SU-DHL-6 (cell line): Measurements from ENCODE around the gene TTLL9.

Experiments used
- H2AFZ ChIP-seq: fragments of 200-600 bp; sonication (generic); 2 replicates; pipeline ENCODE4 v1.6.1; 2014; ENCODE audit warnings: low read depth, mild to moderate bottlenecking, moderate library complexity, mixed read lengths, antibody characterized with exemption, low read length; ENCODE audit not compliant: severe bottlenecking
- H3F3A ChIP-seq: fragments of 200-600 bp; shearing (Covaris generic); 2 replicates; pipeline ENCODE4 v1.6.0; 2016; ENCODE audit warnings: antibody characterized with exemption, mild to moderate bottlenecking; ENCODE audit not compliant: insufficient read depth
- H3K27ac ChIP-seq: fragments of 200-600 bp; sonication (generic); 2 replicates; pipeline ENCODE4 v1.5.1; 2016; ENCODE audit warnings: low read depth, mild to moderate bottlenecking, low read length, moderate library complexity, mixed read lengths
- H3K27me3 ChIP-seq: fragments of 200-600 bp; sonication (generic), shearing (Covaris generic); 2 replicates; pipeline ENCODE4 v1.6.0; 2014; ENCODE audit warnings: mild to moderate bottlenecking, low read length
- H3K36me3 ChIP-seq: fragments of 200-600 bp; sonication (generic); 2 replicates; pipeline ENCODE4 v1.6.1; 2014; ENCODE audit warnings: mild to moderate bottlenecking, low read length, mixed read lengths
- H3K4me2 ChIP-seq: fragments of 300-600, 200-600 bp; shearing (Covaris generic), sonication (generic); 2 replicates; pipeline ENCODE4 v1.6.0; 2014; ENCODE audit warnings: low read length, low read depth, mild to moderate bottlenecking; ENCODE audit not compliant: poor library complexity, severe bottlenecking
- H3K4me3 ChIP-seq: fragments of 200-600 bp; sonication (generic); 2 replicates; pipeline ENCODE4 v1.5.1; 2014; ENCODE audit warnings: antibody characterized with exemption, low read length, mild to moderate bottlenecking, mixed read lengths; ENCODE audit not compliant: insufficient read depth, poor library complexity, severe bottlenecking
- H3K79me2 ChIP-seq: fragments of 200-600 bp; sonication (generic); 2 replicates; pipeline ENCODE4 v1.6.1; 2014; ENCODE audit warnings: mild to moderate bottlenecking, low read length, moderate library complexity; ENCODE audit not compliant: insufficient read depth
- H3K9ac ChIP-seq: fragments of 200-600 bp; sonication (generic); 2 replicates; pipeline ENCODE4 v1.7.0; 2014; ENCODE audit warnings: mild to moderate bottlenecking, low read length
- H3K9me2 ChIP-seq: fragments of 200-600 bp; sonication (generic); replicated peaks from 2 replicates; pipeline ENCODE4 v1.6.1; 2014; ENCODE audit warnings: low read length; ENCODE audit not compliant: insufficient read depth
- H3K9me3 ChIP-seq: fragments of 200-600 bp; sonication (generic); 2 replicates; pipeline ENCODE4 v1.6.1; 2014; ENCODE audit warnings: low read length, mixed read lengths; ENCODE audit not compliant: insufficient read depth
- H4K20me1 ChIP-seq: fragments of 200-600 bp; sonication (generic); 2 replicates; pipeline ENCODE4 v1.6.1; 2014; ENCODE audit warnings: low read depth, mild to moderate bottlenecking, antibody characterized with exemption, low read length, moderate library complexity, mixed read lengths
- EZH2phosphoT487 ChIP-seq: fragments of 200-600 bp; sonication (generic), shearing (Covaris generic); conservative IDR thresholded peaks from 2 replicates; pipeline ENCODE4 v1.6.1; 2018; ENCODE audit warnings: mild to moderate bottlenecking, antibody characterized with exemption, low read length, moderate library complexity, mixed read lengths
- TF ChIP-seq, protein P1 (sequence below): fragments of 200-600 bp; sonication (generic); IDR thresholded peaks from one replicate; pipeline ENCODE4 v1.5.1; 2017; ENCODE audit warnings: antibody characterized with exemption, mild to moderate bottlenecking, low read length, moderate library complexity; ENCODE audit not compliant: insufficient read depth, poor library complexity, severe bottlenecking

The TTLL9 gene

DNA sequence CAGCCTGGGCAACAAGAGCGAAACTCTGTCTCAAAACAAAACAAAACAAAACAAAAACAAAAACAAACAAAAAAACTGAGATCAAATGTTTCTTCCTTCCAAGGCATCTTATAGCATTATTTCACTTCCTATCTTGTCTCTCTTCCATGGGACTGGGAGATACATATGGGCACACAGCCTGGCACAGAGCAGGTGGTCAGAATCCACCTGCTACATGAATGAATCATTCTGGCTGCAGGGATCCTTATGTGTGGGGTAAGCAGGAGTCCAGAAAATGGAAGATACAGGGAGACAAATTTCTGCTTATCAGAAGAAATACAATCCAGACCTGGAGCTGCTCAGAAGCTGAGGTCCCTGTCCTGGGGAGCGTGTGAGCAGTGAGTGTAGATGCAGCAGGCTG is 121.7 kb downstream of the TTLL9 start:
- H3K27me3 ChIP-seq, result no peaks in the 10 kb centered on the region
- no peaks in the 10 kb centered on the region for H3K9me3 ChIP-seq

More for the DNA sequence above, 121.7 kb downstream of the TTLL9 start:
- no peaks in the 10 kb centered on the region for H3K36me3 ChIP-seq
- H3K9ac ChIP-seq, result no peak overlapping the region
- no peak overlapping the region for H3K4me3 ChIP-seq
- no peaks in the 10 kb centered on the region for H3K79me2 ChIP-seq
- no peak overlapping the region for H3K27ac ChIP-seq
- H2AFZ ChIP-seq, result no peak overlapping the region
- H3K4me2 ChIP-seq, result no peak overlapping the region
- TF ChIP-seq EZH2phosphoT487, result no peak
- TF ChIP-seq, protein P1, sequence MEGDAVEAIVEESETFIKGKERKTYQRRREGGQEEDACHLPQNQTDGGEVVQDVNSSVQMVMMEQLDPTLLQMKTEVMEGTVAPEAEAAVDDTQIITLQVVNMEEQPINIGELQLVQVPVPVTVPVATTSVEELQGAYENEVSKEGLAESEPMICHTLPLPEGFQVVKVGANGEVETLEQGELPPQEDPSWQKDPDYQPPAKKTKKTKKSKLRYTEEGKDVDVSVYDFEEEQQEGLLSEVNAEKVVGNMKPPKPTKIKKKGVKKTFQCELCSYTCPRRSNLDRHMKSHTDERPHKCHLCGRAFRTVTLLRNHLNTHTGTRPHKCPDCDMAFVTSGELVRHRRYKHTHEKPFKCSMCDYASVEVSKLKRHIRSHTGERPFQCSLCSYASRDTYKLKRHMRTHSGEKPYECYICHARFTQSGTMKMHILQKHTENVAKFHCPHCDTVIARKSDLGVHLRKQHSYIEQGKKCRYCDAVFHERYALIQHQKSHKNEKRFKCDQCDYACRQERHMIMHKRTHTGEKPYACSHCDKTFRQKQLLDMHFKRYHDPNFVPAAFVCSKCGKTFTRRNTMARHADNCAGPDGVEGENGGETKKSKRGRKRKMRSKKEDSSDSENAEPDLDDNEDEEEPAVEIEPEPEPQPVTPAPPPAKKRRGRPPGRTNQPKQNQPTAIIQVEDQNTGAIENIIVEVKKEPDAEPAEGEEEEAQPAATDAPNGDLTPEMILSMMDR, result no peak
- no peaks in the 10 kb centered on the region for H3F3A ChIP-seq
- H4K20me1 ChIP-seq, result no peaks in the 10 kb centered on the region
- H3K9me2 ChIP-seq, result no peaks in the 10 kb centered on the region
